HCT116 (cell line): ENCODE results near the gene PLEKHH2. TPM values are rescaled to one million over a fixed set of nuclear protein-coding genes. Genes with fewer than 3 reads are reported as not detected.

ENCODE experiments used
- ATAC-seq: fragments of 200-7000 bp; cut with Tn5 transposase; 2 replicates; pipeline ENCODE4 v1.9.1; 2020; ENCODE audit warnings: mild to moderate bottlenecking, moderate library complexity
- BruUV-seq: library from RNA; stranded (reverse); fragments of 400-500 nt; replicated peaks from 2 replicates; lab custom pipeline; 2021; lab: Mats Ljungman, UMichigan
- CTCF ChIA-PET: fragments of 300-600 bp; sonication (Branson Sonifier 250); formaldehyde crosslinking; loops from one replicate; lab custom pipeline; 2021; ENCODE audit warnings: antibody characterized with exemption; lab: Charles Lee
- POLR2A ChIA-PET: fragments of 300-600, 350-600 bp; sonication (Branson Sonifier 250); formaldehyde crosslinking; loops from one replicate; lab custom pipeline; 2021; ENCODE audit warnings: antibody characterized with exemption; lab: Charles Lee
- RAD21 ChIA-PET, 2 experiments: fragments of 300-600 bp; sonication (Branson Sonifier 250); formaldehyde crosslinking; loops; one replicate each; lab custom pipeline; 2023; ENCODE audit warnings: low total read pairs in 2 of 2; ENCODE audit not compliant: uncharacterized antibody in 2 of 2, unreplicated experiment in 2 of 2, low non-redundant PET in 1 of 2; lab: Charles Lee
- DNase-seq: peaks from one replicate; pipeline ENCODE4 v3.0.0-alpha.2; 2010; ENCODE audit warnings: low read depth, low spot score
- H2AFZ ChIP-seq: fragments of 200-600 bp; shearing (Covaris generic), sonication (generic); 2 replicates; pipeline ENCODE4 v1.6.1; 2017; ENCODE audit warnings: low read depth, mixed run types, mixed read lengths, antibody characterized with exemption, low read length; ENCODE audit not compliant: poor library complexity, severe bottlenecking
- H3K27ac ChIP-seq: 2 replicates; pipeline ENCODE4 v1.5.1; 2012; ENCODE audit warnings: low read depth, low read length
- H3K27me3 ChIP-seq: fragments of 200-600 bp; sonication (generic); 2 replicates; pipeline ENCODE4 v1.6.1; 2016; ENCODE audit warnings: mixed run types, low read length, mixed read lengths; ENCODE audit not compliant: insufficient read depth
- H3K36me3 ChIP-seq, 2 experiments: fragments of 200-500 bp in 1 of 2; fragments of 200-600 bp in 1 of 2; sonication (Bioruptor generic) in 1 of 2; sonication (generic) in 1 of 2; 2 replicates each; pipeline versions ENCODE4 v1.5.1 to v1.6.1; 2014 to 2016; ENCODE audit warnings: low read length in 2 of 2, inconsistent platforms in 1 of 2, mixed read lengths in 1 of 2, mixed run types in 1 of 2; ENCODE audit not compliant: insufficient read depth in 2 of 2, control insufficient read depth in 1 of 2
- H3K4me1 ChIP-seq, 2 experiments: fragments of 200-600 bp in 1 of 2; sonication (generic) in 1 of 2; 2 replicates each; pipeline versions ENCODE4 v1.5.1 to v1.6.1; 2012 to 2017; ENCODE audit warnings: low read length in 2 of 2, inconsistent platforms in 1 of 2, mild to moderate bottlenecking in 1 of 2, mixed read lengths in 1 of 2, mixed run types in 1 of 2, moderate library complexity in 1 of 2; ENCODE audit not compliant: insufficient read depth in 2 of 2, control insufficient read depth in 1 of 2
- H3K4me2 ChIP-seq: fragments of 200-600 bp; sonication (generic); 2 replicates; pipeline ENCODE4 v1.6.1; 2017; ENCODE audit warnings: mixed run types, low read length, mixed read lengths
- H3K4me3 ChIP-seq, 2 experiments: fragments of 200-600 bp in 1 of 2; sonication (generic) in 1 of 2; replicated peaks in 1 of 2; 2 replicates each; pipeline ENCODE4 v1.5.1; 2011 to 2016; ENCODE audit warnings: low read length in 2 of 2, control low read depth in 1 of 2, low read depth in 1 of 2, mild to moderate bottlenecking in 1 of 2, mixed read lengths in 1 of 2, mixed run types in 1 of 2
- H3K79me2 ChIP-seq: fragments of 200-600 bp; sonication (generic); 2 replicates; pipeline ENCODE4 v1.6.1; 2017; ENCODE audit warnings: mild to moderate bottlenecking, mixed run types, low read length, moderate library complexity, mixed read lengths; ENCODE audit not compliant: insufficient read depth
- H3K9ac ChIP-seq: fragments of 200-600 bp; sonication (generic); 2 replicates; pipeline ENCODE4 v1.6.1; 2016; ENCODE audit warnings: low read length, mixed read lengths
- H3K9me2 ChIP-seq: fragments of 200-600 bp; sonication (generic), shearing (Covaris generic); 2 replicates; pipeline ENCODE4 v1.6.1; 2017; ENCODE audit warnings: mixed run types, mild to moderate bottlenecking, moderate library complexity; ENCODE audit not compliant: insufficient read depth
- H3K9me3 ChIP-seq, 2 experiments: fragments of 200-500 bp in 1 of 2; fragments of 200-600 bp in 1 of 2; sonication (Bioruptor generic) in 1 of 2; sonication (generic) in 1 of 2; 2 replicates each; pipeline ENCODE4 v1.6.1; 2014 to 2017; ENCODE audit warnings: low read length in 2 of 2, mixed read lengths in 2 of 2, inconsistent platforms in 1 of 2, low read depth in 1 of 2, mild to moderate bottlenecking in 1 of 2, mixed run types in 1 of 2, moderate library complexity in 1 of 2; ENCODE audit not compliant: control insufficient read depth in 1 of 2, insufficient read depth in 1 of 2
- H4K20me1 ChIP-seq: fragments of 200-600 bp; sonication (generic), shearing (Covaris generic); 2 replicates; pipeline ENCODE4 v1.6.1; 2017; ENCODE audit warnings: mixed run types, mild to moderate bottlenecking, moderate library complexity; ENCODE audit not compliant: insufficient read depth
- ATF3 ChIP-seq: IDR thresholded peaks from 2 replicates; pipeline ENCODE4 v1.6.1; 2012
- CBX3 ChIP-seq: IDR thresholded peaks from 2 replicates; pipeline ENCODE4 v1.6.1; 2012; ENCODE audit warnings: low read depth
- CEBPB ChIP-seq: IDR thresholded peaks from 2 replicates; pipeline ENCODE4 v1.6.1; 2012; ENCODE audit warnings: low read depth
- CTCF ChIP-seq, 3 experiments: fragments of 200-600 bp in 1 of 3; sonication (generic) in 1 of 3; IDR thresholded peaks in 2 of 3; conservative IDR thresholded peaks in 1 of 3; 2 replicates each; pipeline ENCODE4 v1.5.1; 2012 to 2017; ENCODE audit warnings: low read depth in 2 of 3, low read length in 2 of 3, antibody characterized with exemption in 1 of 3, borderline replicate concordance in 1 of 3, control low read depth in 1 of 3, mild to moderate bottlenecking in 1 of 3, mixed read lengths in 1 of 3, mixed run types in 1 of 3, moderate library complexity in 1 of 3; ENCODE audit not compliant: insufficient read depth in 1 of 3
- EGR1 ChIP-seq: IDR thresholded peaks from 2 replicates; pipeline ENCODE4 v1.6.1; 2012; ENCODE audit warnings: low read depth
- EZH2 ChIP-seq: fragments of 200-600 bp; sonication (generic); IDR thresholded peaks from 2 replicates; pipeline ENCODE4 v1.6.1; 2017; ENCODE audit warnings: antibody characterized with exemption, mixed run types
- EZH2phosphoT487 ChIP-seq: fragments of 200-600 bp; IDR thresholded peaks from 2 replicates; pipeline ENCODE4 v1.6.1; 2018; ENCODE audit warnings: antibody characterized with exemption, borderline replicate concordance
- FOSL1 ChIP-seq: IDR thresholded peaks from 2 replicates; pipeline ENCODE4 v1.6.1; 2012; ENCODE audit warnings: low read depth
- JUND ChIP-seq: IDR thresholded peaks from 2 replicates; pipeline ENCODE4 v1.6.1; 2012
- MAX ChIP-seq: IDR thresholded peaks from 2 replicates; pipeline ENCODE4 v1.6.1; 2012
- POLR2A ChIP-seq: IDR thresholded peaks from 2 replicates; pipeline ENCODE4 v1.7.0; 2011; ENCODE audit warnings: borderline replicate concordance; ENCODE audit not compliant: insufficient read depth, insufficient read length; ENCODE audit errors: extremely low read depth
- POLR2AphosphoS5 ChIP-seq: IDR thresholded peaks from 2 replicates; pipeline ENCODE4 v1.6.1; 2011; ENCODE audit warnings: mild to moderate bottlenecking, low read depth, low read length, moderate library complexity
- RAD21 ChIP-seq: IDR thresholded peaks from 2 replicates; pipeline ENCODE4 v1.6.1; 2012; ENCODE audit warnings: low read depth, mild to moderate bottlenecking
- REST ChIP-seq: IDR thresholded peaks from 2 replicates; pipeline ENCODE4 v1.6.1; 2012; ENCODE audit warnings: low read depth
- TCF7L2 ChIP-seq: IDR thresholded peaks from 2 replicates; pipeline ENCODE4 v1.7.0; 2011; ENCODE audit warnings: borderline replicate concordance, inconsistent platforms; ENCODE audit not compliant: insufficient read depth, insufficient read length; ENCODE audit errors: extremely low read depth
- YY1 ChIP-seq: IDR thresholded peaks from 2 replicates; pipeline ENCODE4 v1.6.1; 2011; ENCODE audit warnings: low read length, low read depth, moderate library complexity, mild to moderate bottlenecking; ENCODE audit not compliant: insufficient replicate concordance; ENCODE audit errors: extremely low read depth
- ZBTB33 ChIP-seq: IDR thresholded peaks from 2 replicates; pipeline ENCODE4 v1.6.1; 2011; ENCODE audit warnings: mild to moderate bottlenecking, low read length, moderate library complexity; ENCODE audit not compliant: insufficient replicate concordance; ENCODE audit errors: extremely low read depth
- ZFX ChIP-seq: fragments of 450-650 bp; IDR thresholded peaks from 2 replicates; pipeline ENCODE4 v1.6.1; 2017
- ZNF274 ChIP-seq: fragments of 200-500 bp; sonication (Bioruptor generic); IDR thresholded peaks from 2 replicates; pipeline ENCODE4 v1.6.1; 2014; ENCODE audit warnings: mild to moderate bottlenecking, low read depth, low read length, inconsistent platforms
- intact Hi-C: fragments of 100-400 bp; cut with micrococcal nuclease; formaldehyde crosslinking; loops from 2 replicates; pipeline ENCODE4 v1.10.0; 2022
- total RNA-seq: library from RNA; stranded (reverse); gene quantifications from one replicate; pipeline ENCODE4 v1.2.1, GENCODE V29; 2021; ENCODE audit not compliant: unreplicated experiment

The PLEKHH2 gene
- total RNA-seq, 1 experiment from 2014 or later: 7.8 TPM

GRCh38 chr2:43714164-43714563 is 77.1 kb downstream of the PLEKHH2 start:
- Histone ChIP-seq H3K27ac (no peak overlapping the region), H3K9me3 (no peaks in the 10 kb centered on the region), H3K4me2 (no peak overlapping the region), H3K27me3 (no peaks in the 10 kb centered on the region), H4K20me1 (no peaks in the 10 kb centered on the region), H3K4me1 (no peaks in the 10 kb centered on the region), H3K36me3 (no peaks in the 10 kb centered on the region), H3K9ac (no peak overlapping the region), H3K9me2 (no peaks in the 10 kb centered on the region), H3K4me3 (no peak overlapping the region), H2AFZ (no peak overlapping the region), H3K79me2 (no peaks in the 10 kb centered on the region)
- ChIA-PET POLR2A (no interaction called here), CTCF (no interaction called here), RAD21 (no interaction called here)
- intact Hi-C loops: no loop called here
- TF ChIP-seq JUND (no peak), FOSL1 (no peak), POLR2A (no peak), ATF3 (no peak), EGR1 (no peak), CBX3 (no peak), ZFX (no peak), EZH2 (no peak), ZBTB33 (no peak), CTCF (IDR thresholded peaks at IDR 0.05 in 2 of 3, conservative IDR thresholded peaks at IDR 0.05 in 1 of 3; ENCODE audit: borderline replicate concordance in 1 of 3, insufficient read depth in 1 of 3, low read depth in 2 of 3, low read length in 2 of 3) (no peak), MAX (no peak), CEBPB (no peak), TCF7L2 (no peak), EZH2phosphoT487 (no peak), POLR2AphosphoS5 (no peak), REST (no peak), RAD21 (no peak), ZNF274 (no peak), YY1 (no peak)
- no TSS peak for BruUV-seq
- DNase-seq (no peak), ATAC-seq (no peak)
